OCI-LY7 (cell line): ENCODE results near the gene TLR3. TPM values are rescaled to one million over a fixed set of nuclear protein-coding genes. Genes with fewer than 3 reads are reported as not detected.

Experiments
- BruUV-seq: library from RNA; stranded (reverse); fragments of 400-500 nt; replicated peaks from 2 replicates; lab custom pipeline; 2021; lab: Mats Ljungman, UMichigan
- CTCF ChIA-PET: fragments of 300-600 bp; sonication (Branson Sonifier 250); formaldehyde crosslinking; loops from one replicate; lab custom pipeline; 2022; ENCODE audit warnings: antibody characterized with exemption; ENCODE audit not compliant: unreplicated experiment; lab: Charles Lee
- POLR2A ChIA-PET: fragments of 300-600 bp; sonication (Branson Sonifier 250); formaldehyde crosslinking; loops from one replicate; lab custom pipeline; 2022; ENCODE audit warnings: antibody characterized with exemption; lab: Charles Lee
- DNase-seq: peaks from one replicate; pipeline ENCODE4 v3.0.0-alpha.2; 2015; ENCODE audit warnings: low spot score
- H2AFZ ChIP-seq: fragments of 200-600 bp; sonication (generic), shearing (Covaris generic); 2 replicates; pipeline ENCODE4 v1.6.1; 2014; ENCODE audit warnings: mild to moderate bottlenecking, antibody characterized with exemption, low read length, moderate library complexity
- H3K27ac ChIP-seq: fragments of 200-600 bp; sonication (generic); 2 replicates; pipeline ENCODE4 v1.5.1; 2014; ENCODE audit warnings: mixed run types, low read depth, mild to moderate bottlenecking, moderate library complexity, low read length, inconsistent platforms; ENCODE audit not compliant: poor library complexity, severe bottlenecking
- H3K36me3 ChIP-seq: fragments of 200-600 bp; sonication (generic); 2 replicates; pipeline ENCODE4 v1.6.1; 2014; ENCODE audit warnings: mild to moderate bottlenecking, antibody characterized with exemption, low read length, moderate library complexity, mixed read lengths; ENCODE audit not compliant: insufficient read depth
- H3K4me1 ChIP-seq: fragments of 200-600 bp; sonication (generic); 2 replicates; pipeline ENCODE4 v1.5.1; 2014; ENCODE audit warnings: mild to moderate bottlenecking, low read length; ENCODE audit not compliant: insufficient read depth, poor library complexity, severe bottlenecking
- H3K4me2 ChIP-seq: fragments of 200-600 bp; sonication (generic); 2 replicates; pipeline ENCODE4 v1.6.1; 2014; ENCODE audit warnings: mild to moderate bottlenecking, low read length
- H3K4me3 ChIP-seq: fragments of 200-600 bp; sonication (generic); 2 replicates; pipeline ENCODE4 v1.5.1; 2014; ENCODE audit warnings: mild to moderate bottlenecking, low read depth, low read length; ENCODE audit not compliant: poor library complexity, severe bottlenecking
- H3K79me2 ChIP-seq: fragments of 200-600 bp; sonication (generic); 2 replicates; pipeline ENCODE4 v1.6.1; 2016; ENCODE audit warnings: low read depth, mild to moderate bottlenecking, low read length, moderate library complexity, mixed read lengths; ENCODE audit not compliant: insufficient read depth
- H3K9me2 ChIP-seq: fragments of 200-600 bp; sonication (generic); 2 replicates; pipeline ENCODE4 v1.6.1; 2016; ENCODE audit warnings: mild to moderate bottlenecking, low read length, mixed read lengths; ENCODE audit not compliant: insufficient read depth
- H3K9me3 ChIP-seq: fragments of 200-600 bp; sonication (generic); 2 replicates; pipeline ENCODE4 v1.6.1; 2014; ENCODE audit warnings: mild to moderate bottlenecking, mixed run types, low read length, mixed read lengths
- H4K20me1 ChIP-seq: fragments of 200-600 bp; sonication (generic); 2 replicates; pipeline ENCODE4 v1.6.1; 2014; ENCODE audit warnings: mild to moderate bottlenecking, antibody characterized with exemption, low read length, moderate library complexity, mixed read lengths; ENCODE audit not compliant: insufficient read depth
- EZH2phosphoT487 ChIP-seq: fragments of 200-600 bp; sonication (generic); IDR thresholded peaks from 2 replicates; pipeline ENCODE4 v1.6.1; 2018; ENCODE audit warnings: low read depth, borderline replicate concordance, mild to moderate bottlenecking, mixed run types, antibody characterized with exemption, low read length, moderate library complexity, mixed read lengths
- intact Hi-C: fragments of 100-400 bp; cut with micrococcal nuclease; formaldehyde crosslinking; loops from one replicate; pipeline ENCODE4 v1.10.0; 2022; ENCODE audit not compliant: unreplicated experiment
- total RNA-seq, 2 experiments: library from RNA; depleted of rRNA in 1 of 2; stranded (reverse); fragments of >200 nt in 1 of 2; shearing (Covaris generic) in 1 of 2; gene quantifications; 2 replicates each; pipeline ENCODE4 v1.2.3, GENCODE V29; 2014 to 2022
- TF ChIP-seq, protein P1 (sequence below): fragments of 200-600 bp; sonication (generic); conservative IDR thresholded peaks from 2 replicates; pipeline ENCODE4 v1.5.1; 2014; ENCODE audit warnings: mild to moderate bottlenecking, antibody characterized with exemption, low read length, moderate library complexity, mixed read lengths

TLR3 gene
- total RNA-seq, 2 experiments from 2014 or later = 0.38 to 0.53 TPM

DNA sequence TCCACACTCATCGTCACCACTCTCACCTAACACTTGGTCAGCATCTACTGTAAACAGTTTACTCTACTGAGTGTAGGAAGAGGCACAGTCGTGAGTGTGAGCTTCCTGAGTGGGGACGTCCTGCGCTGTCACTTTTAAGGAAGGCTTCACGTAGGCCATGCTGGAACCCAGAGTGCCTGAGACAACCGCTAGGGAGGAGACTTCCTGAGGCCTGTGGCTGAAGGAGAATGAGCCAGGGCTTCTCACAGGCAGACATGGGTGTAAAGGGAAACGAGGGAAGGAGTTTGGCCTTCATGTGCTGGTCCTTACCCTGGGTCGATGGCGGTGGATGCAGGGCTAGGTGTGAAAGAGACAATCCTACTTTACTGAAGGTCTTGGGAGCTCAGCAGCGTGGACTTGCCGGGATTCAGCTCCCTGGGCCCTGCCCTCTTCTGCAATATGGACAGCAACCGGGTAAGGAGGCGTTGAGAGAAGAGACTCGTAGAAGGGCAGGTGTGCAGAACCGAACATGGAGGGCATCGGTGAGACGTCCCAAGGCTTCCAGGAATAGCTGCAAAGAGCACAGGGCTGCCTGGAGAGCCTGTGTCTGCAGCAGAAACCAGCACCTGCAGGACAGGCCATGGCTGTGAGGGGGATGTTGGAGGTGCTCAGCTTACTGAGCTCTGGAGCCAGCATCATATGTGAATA is 48.7 kb upstream of the TLR3 start:
- H3K27ac ChIP-seq = no peak overlapping the region
- intact Hi-C loops = loop anchor here (5.0 kb wide), 1 partner anchor 548 kb away; the partner anchor contains the start of gene CCDC110
- TF ChIP-seq, protein P1, sequence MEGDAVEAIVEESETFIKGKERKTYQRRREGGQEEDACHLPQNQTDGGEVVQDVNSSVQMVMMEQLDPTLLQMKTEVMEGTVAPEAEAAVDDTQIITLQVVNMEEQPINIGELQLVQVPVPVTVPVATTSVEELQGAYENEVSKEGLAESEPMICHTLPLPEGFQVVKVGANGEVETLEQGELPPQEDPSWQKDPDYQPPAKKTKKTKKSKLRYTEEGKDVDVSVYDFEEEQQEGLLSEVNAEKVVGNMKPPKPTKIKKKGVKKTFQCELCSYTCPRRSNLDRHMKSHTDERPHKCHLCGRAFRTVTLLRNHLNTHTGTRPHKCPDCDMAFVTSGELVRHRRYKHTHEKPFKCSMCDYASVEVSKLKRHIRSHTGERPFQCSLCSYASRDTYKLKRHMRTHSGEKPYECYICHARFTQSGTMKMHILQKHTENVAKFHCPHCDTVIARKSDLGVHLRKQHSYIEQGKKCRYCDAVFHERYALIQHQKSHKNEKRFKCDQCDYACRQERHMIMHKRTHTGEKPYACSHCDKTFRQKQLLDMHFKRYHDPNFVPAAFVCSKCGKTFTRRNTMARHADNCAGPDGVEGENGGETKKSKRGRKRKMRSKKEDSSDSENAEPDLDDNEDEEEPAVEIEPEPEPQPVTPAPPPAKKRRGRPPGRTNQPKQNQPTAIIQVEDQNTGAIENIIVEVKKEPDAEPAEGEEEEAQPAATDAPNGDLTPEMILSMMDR = no peak
- TF ChIP-seq EZH2phosphoT487 = no peak
- H3K9me3 ChIP-seq = no peaks in the 10 kb centered on the region
- CTCF ChIA-PET = no interaction called here
- H3K4me3 ChIP-seq = no peak overlapping the region
- H2AFZ ChIP-seq = no peak overlapping the region
- POLR2A ChIA-PET = interaction anchor here (0.6 to 0.7 kb wide), 2 partner anchors 169 to 171 kb away, joined by 3 read pairs; no protein-coding TSS in a partner anchor
- no TSS peak for BruUV-seq
- no peak overlapping the region for H3K4me2 ChIP-seq
- H3K9me2 ChIP-seq = no peaks in the 10 kb centered on the region
- DNase-seq = no peak
- H3K4me1 ChIP-seq = no peaks in the 10 kb centered on the region
- H4K20me1 ChIP-seq = no peaks in the 10 kb centered on the region
- H3K36me3 ChIP-seq = no peaks in the 10 kb centered on the region
- H3K79me2 ChIP-seq = no peaks in the 10 kb centered on the region

DNA sequence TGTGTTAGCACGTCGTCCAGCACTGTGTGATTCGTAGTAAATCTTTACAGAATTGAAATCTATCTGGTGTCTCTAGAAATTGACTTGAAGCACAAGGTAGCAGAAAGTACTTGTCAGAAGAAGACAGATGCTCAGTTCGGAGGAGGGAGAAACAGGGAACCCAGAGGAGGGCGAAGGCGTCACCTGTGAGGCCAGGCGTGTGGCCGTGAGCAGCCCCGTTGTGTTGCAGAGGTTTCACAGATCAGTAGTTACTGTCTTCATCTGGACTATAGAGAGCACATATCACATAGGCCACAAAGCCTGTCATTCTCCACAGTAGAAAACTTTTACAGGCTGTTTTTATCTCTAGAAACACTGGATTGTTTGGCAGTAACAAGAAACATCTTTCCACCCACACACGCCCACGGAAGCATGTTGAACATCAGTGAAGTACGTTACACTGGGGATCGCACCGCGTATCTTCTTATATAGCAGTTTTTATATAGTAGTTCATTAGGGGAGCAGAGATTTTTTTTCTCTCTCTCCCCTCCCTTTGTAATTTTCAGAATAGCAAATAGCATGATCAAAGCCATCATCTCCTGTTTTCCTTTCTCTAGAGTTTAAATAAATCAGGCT is 48.1 kb upstream of the TLR3 start:
- no peak for DNase-seq
- intact Hi-C loops = loop anchor here (1.0 to 5.0 kb wide), 2 partner anchors 381 to 549 kb away; partner anchors contain the start of gene CCDC110
- H3K27ac ChIP-seq = no peak overlapping the region
- H2AFZ ChIP-seq = no peak overlapping the region
- no peak overlapping the region for H3K4me2 ChIP-seq
- TF ChIP-seq, protein P1 = no peak
- TF ChIP-seq EZH2phosphoT487 = no peak
- H3K4me1 ChIP-seq = no peaks in the 10 kb centered on the region
- no peaks in the 10 kb centered on the region for H4K20me1 ChIP-seq
- H3K36me3 ChIP-seq = no peaks in the 10 kb centered on the region
- no peaks in the 10 kb centered on the region for H3K79me2 ChIP-seq
- H3K9me2 ChIP-seq = no peaks in the 10 kb centered on the region
- POLR2A ChIA-PET = interaction anchor here (0.5 to 0.9 kb wide), 2 partner anchors 167 to 836 kb away, joined by 3 read pairs; no protein-coding TSS in a partner anchor
- BruUV-seq = no TSS peak
- CTCF ChIA-PET = no interaction called here
- H3K9me3 ChIP-seq = no peaks in the 10 kb centered on the region
- H3K4me3 ChIP-seq = no peak overlapping the region
